ENCODE results near the gene OGFOD1.

Gene OGFOD1

DNA sequence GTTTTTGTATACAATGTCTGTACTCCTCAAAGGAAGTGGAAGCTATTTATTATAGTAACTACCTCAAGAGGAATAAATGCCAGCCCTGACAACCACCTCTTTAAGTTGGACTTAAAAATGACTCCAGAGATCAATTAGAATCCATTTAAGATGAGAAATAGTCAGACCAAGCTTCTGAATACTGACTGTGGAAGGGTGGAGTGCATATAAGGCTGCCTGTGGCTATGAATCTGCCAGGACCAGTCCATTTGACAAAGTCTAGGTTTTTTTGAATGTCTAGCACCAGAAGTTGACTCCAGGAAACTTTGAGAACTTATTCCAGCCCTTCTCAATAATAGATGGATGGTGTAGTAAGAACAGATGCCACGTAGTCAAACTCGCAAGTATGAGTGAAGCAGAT lies 15.0 kb downstream of the OGFOD1 start:
- no peak overlapping the region for H3K4me2 ChIP-seq
- peaks cover 99 to 100% (median 100%) of the 10 kb centered on the region in 11 experiments for H3K36me3 ChIP-seq
- no peak overlapping the region for H3K27ac ChIP-seq
- H3K9ac ChIP-seq = no peak overlapping the region
- H3K27me3 ChIP-seq = no peaks in the 10 kb centered on the region
- no peaks in the 10 kb centered on the region for H3K9me3 ChIP-seq (replicated peaks in 1 of 11)
- no peak overlapping the region for H3K4me3 ChIP-seq
- no peaks in the 10 kb centered on the region for H3K4me1 ChIP-seq
- no peak for TF ChIP-seq Cebpa-rat (IDR thresholded peaks at IDR 0.05)
- H4K20me1 ChIP-seq = peaks cover 0 to 13% (median 0%) of the 10 kb centered on the region in 11 experiments; a peak in 2 of 22 replicates

GRCh38 chr16:56468800-56469199 lies 17.4 kb downstream of the OGFOD1 start:
- peaks cover 100% of the 10 kb centered on the region in 11 experiments for H3K36me3 ChIP-seq

DNA sequence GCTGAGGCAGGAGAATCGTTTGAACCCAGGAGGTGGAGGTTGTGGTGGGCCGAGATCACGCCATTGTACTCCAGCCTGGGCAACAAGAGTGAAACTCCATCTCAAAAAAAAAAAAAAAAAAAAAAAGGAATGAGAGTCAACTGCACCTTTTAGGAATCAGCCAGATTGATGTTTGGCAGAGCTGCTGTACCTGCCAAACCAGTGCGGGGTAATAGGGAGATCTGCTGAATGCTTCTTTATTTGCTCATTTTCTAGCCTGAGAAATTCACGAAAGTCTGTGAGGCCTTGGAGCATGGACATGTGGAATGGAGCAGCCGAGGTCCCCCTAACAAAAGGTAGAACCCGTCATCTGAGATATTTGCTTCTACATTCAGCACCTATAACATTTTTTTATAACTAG lies 18.4 kb downstream of the OGFOD1 start:
- no peaks in the 10 kb centered on the region for H3K4me1 ChIP-seq
- H3K36me3 ChIP-seq = peaks cover 100% of the 10 kb centered on the region in 11 experiments
- no peak for TF ChIP-seq Cebpa-rat (IDR thresholded peaks at IDR 0.05)
- H3K4me2 ChIP-seq = no peak overlapping the region
- H3K9me3 ChIP-seq (replicated peaks in 1 of 11) = no peaks in the 10 kb centered on the region
- H3K27ac ChIP-seq = no peak overlapping the region
- no peaks in the 10 kb centered on the region for H3K27me3 ChIP-seq
- no peak overlapping the region for H3K4me3 ChIP-seq
- no peak overlapping the region for H3K9ac ChIP-seq
- peaks cover 0 to 15% (median 0%) of the 10 kb centered on the region in 11 experiments; a peak in 2 of 22 replicates for H4K20me1 ChIP-seq

More at GRCh38 chr16:56468800-56469199, 17.4 kb downstream of the OGFOD1 start:
- H3K27me3 ChIP-seq = no peaks in the 10 kb centered on the region
- no peak overlapping the region for H3K4me3 ChIP-seq
- no peaks in the 10 kb centered on the region for H3K9me3 ChIP-seq (replicated peaks in 1 of 11)
- no peaks in the 10 kb centered on the region for H3K4me1 ChIP-seq
- TF ChIP-seq Cebpa-rat (IDR thresholded peaks at IDR 0.05) = no peak
- no peak overlapping the region for H3K27ac ChIP-seq
- no peak overlapping the region for H3K4me2 ChIP-seq
- peaks cover 0 to 15% (median 0%) of the 10 kb centered on the region in 11 experiments; a peak in 2 of 22 replicates for H4K20me1 ChIP-seq
- H3K9ac ChIP-seq = no peak overlapping the region

DNA sequence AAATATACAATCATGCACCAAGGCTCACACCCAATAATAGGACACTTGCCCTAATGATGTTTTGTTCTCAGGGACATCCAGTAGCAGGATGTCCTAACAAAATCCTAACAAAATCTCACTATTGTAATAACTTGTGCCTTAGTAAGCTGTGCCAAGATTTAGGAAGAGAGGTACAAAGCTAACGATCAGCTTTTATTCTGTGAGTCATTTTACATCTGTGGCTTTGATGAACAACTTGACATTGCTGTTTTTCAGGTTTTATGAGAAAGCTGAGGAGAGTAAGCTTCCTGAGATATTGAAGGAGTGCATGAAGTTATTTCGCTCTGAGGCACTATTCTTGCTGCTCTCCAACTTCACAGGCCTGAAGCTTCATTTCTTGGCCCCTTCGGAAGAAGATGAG lies 18.9 kb downstream of the OGFOD1 start:
- Histone ChIP-seq H3K9me3 (replicated peaks in 1 of 11) (no peaks in the 10 kb centered on the region), H3K27ac (no peak overlapping the region), H3K4me1 (no peaks in the 10 kb centered on the region), H3K36me3 (peaks cover 100% of the 10 kb centered on the region in 11 experiments), H3K4me3 (no peak overlapping the region), H4K20me1 (peaks cover 0 to 15% (median 0%) of the 10 kb centered on the region in 11 experiments; a peak in 2 of 22 replicates), H3K9ac (no peak overlapping the region), H3K27me3 (no peaks in the 10 kb centered on the region), H3K4me2 (no peak overlapping the region)
- no peak for TF ChIP-seq Cebpa-rat (IDR thresholded peaks at IDR 0.05)

- TF ChIP-seq Cebpa-rat (IDR thresholded peaks at IDR 0.05) = no peak
Observed at GRCh38 chr16:56470666-56471065, 19.3 kb downstream of the OGFOD1 start.

GRCh38 chr16:56475201-56475600 lies 23.8 kb downstream of the OGFOD1 start:
- no peak for TF ChIP-seq Cebpa-rat (IDR thresholded peaks at IDR 0.05)
- Histone ChIP-seq H3K36me3 (peaks cover 96 to 100% (median 98%) of the 10 kb centered on the region in 11 experiments), H4K20me1 (peaks cover 0 to 8% (median 0%) of the 10 kb centered on the region in 11 experiments; a peak in 2 of 22 replicates), H3K27ac (no peak overlapping the region), H3K9ac (no peak overlapping the region), H3K4me3 (no peak overlapping the region), H3K9me3 (replicated peaks in 1 of 11) (no peaks in the 10 kb centered on the region), H3K4me2 (no peak overlapping the region), H3K27me3 (no peaks in the 10 kb centered on the region), H3K4me1 (peaks cover 0 to 12% (median 8%) of the 10 kb centered on the region in 10 experiments; a peak in 10 of 20 replicates)

More at GRCh38 chr16:56470666-56471065, 19.3 kb downstream of the OGFOD1 start:
- no peak overlapping the region for H3K4me3 ChIP-seq
- peaks cover 0 to 15% (median 0%) of the 10 kb centered on the region in 11 experiments; a peak in 2 of 22 replicates for H4K20me1 ChIP-seq
- no peak overlapping the region for H3K9ac ChIP-seq
- H3K36me3 ChIP-seq = peaks cover 100% of the 10 kb centered on the region in 11 experiments
- H3K27me3 ChIP-seq = no peaks in the 10 kb centered on the region
- no peaks in the 10 kb centered on the region for H3K9me3 ChIP-seq (replicated peaks in 1 of 11)
- no peak overlapping the region for H3K4me2 ChIP-seq
- no peaks in the 10 kb centered on the region for H3K4me1 ChIP-seq
- H3K27ac ChIP-seq = no peak overlapping the region

- peaks cover 75 to 99% (median 84%) of the 10 kb centered on the region in 11 experiments for H3K36me3 ChIP-seq
- peak overlapping the region in 2 of 11 experiments; percentile 18 to 24; a peak in 3 of 22 replicates for H3K27ac ChIP-seq
Observed at GRCh38 chr16:56477096-56477878, 25.9 kb downstream of the OGFOD1 start.

GRCh38 chr16:56478281-56479049 lies 27.1 kb downstream of the OGFOD1 start:
- Histone ChIP-seq H3K9ac (no peak overlapping the region), H3K27me3 (no peaks in the 10 kb centered on the region), H3K4me1 (peaks cover 0 to 12% (median 8%) of the 10 kb centered on the region in 10 experiments; a peak in 10 of 20 replicates), H3K36me3 (peaks cover 63 to 99% (median 83%) of the 10 kb centered on the region in 11 experiments), H3K4me3 (no peak overlapping the region), H3K27ac (no peak overlapping the region), H3K4me2 (no peak overlapping the region), H3K9me3 (replicated peaks in 1 of 11) (no peaks in the 10 kb centered on the region), H4K20me1 (peaks cover 0 to 5% (median 0%) of the 10 kb centered on the region in 11 experiments; a peak in 2 of 22 replicates)
- TF ChIP-seq Cebpa-rat (IDR thresholded peaks at IDR 0.05) = no peak

More at GRCh38 chr16:56477096-56477878, 25.9 kb downstream of the OGFOD1 start:
- TF ChIP-seq Cebpa-rat (IDR thresholded peaks at IDR 0.05) = no peak
- H4K20me1 ChIP-seq = peaks cover 0 to 5% (median 0%) of the 10 kb centered on the region in 11 experiments; a peak in 2 of 22 replicates
- H3K4me3 ChIP-seq = no peak overlapping the region
- H3K4me2 ChIP-seq = peak overlapping the region in 4 of 11 experiments; percentile 9 to 50 (median 36); a peak in 6 of 22 replicates
- peaks cover 0 to 12% (median 8%) of the 10 kb centered on the region in 10 experiments; a peak in 10 of 20 replicates for H3K4me1 ChIP-seq
- H3K27me3 ChIP-seq = no peaks in the 10 kb centered on the region
- no peaks in the 10 kb centered on the region for H3K9me3 ChIP-seq (replicated peaks in 1 of 11)
- H3K9ac ChIP-seq = no peak overlapping the region

GRCh38 chr16:56479469-56479868 lies 28.1 kb downstream of the OGFOD1 start:
- no peak overlapping the region for H3K9ac ChIP-seq
- H3K9me3 ChIP-seq (replicated peaks in 1 of 11) = no peaks in the 10 kb centered on the region
- H3K27me3 ChIP-seq = no peaks in the 10 kb centered on the region
- TF ChIP-seq Cebpa-rat (IDR thresholded peaks at IDR 0.05) = no peak
- peaks cover 0 to 5% (median 0%) of the 10 kb centered on the region in 11 experiments; a peak in 2 of 22 replicates for H4K20me1 ChIP-seq
- H3K36me3 ChIP-seq = peaks cover 54 to 99% (median 77%) of the 10 kb centered on the region in 11 experiments
- H3K4me1 ChIP-seq = peaks cover 0 to 12% (median 8%) of the 10 kb centered on the region in 10 experiments; a peak in 10 of 20 replicates
- H3K4me3 ChIP-seq = no peak overlapping the region
- no peak overlapping the region for H3K27ac ChIP-seq
- H3K4me2 ChIP-seq = no peak overlapping the region
